HepG2 (cell line): ENCODE measurements around the gene CRLF1. TPM values are rescaled to one million over a fixed set of nuclear protein-coding genes. Genes with fewer than 3 reads are reported as not detected.

Experiments used
- EED ChIP-seq: sonication (generic); formaldehyde crosslinking; IDR thresholded peaks from 2 replicates; pipeline ENCODE4 v1.5.0; 2020; ENCODE audit warnings: mild to moderate bottlenecking, missing genetic modification reagents
- HMGXB4 ChIP-seq, 2 experiments: sonication (generic) in 1 of 2; formaldehyde crosslinking in 1 of 2; IDR thresholded peaks; 2 replicates each; pipeline versions ENCODE4 v1.4.0 to v1.6.1; 2018 to 2020; ENCODE audit warnings: missing genetic modification reagents in 2 of 2, borderline replicate concordance in 1 of 2, low read depth in 1 of 2, mild to moderate bottlenecking in 1 of 2, missing biosample characterization in 1 of 2
- MYC ChIP-seq: sonication (generic); formaldehyde crosslinking; IDR thresholded peaks from 2 replicates; pipeline ENCODE4 v1.9.0; 2021; ENCODE audit warnings: missing genetic modification reagents, borderline replicate concordance
- NR2F6 ChIP-seq, 2 experiments: IDR thresholded peaks; 2 replicates each; pipeline ENCODE4 v1.6.1; 2016; ENCODE audit warnings: antibody characterized with exemption in 1 of 2, mild to moderate bottlenecking in 1 of 2
- PBX3 ChIP-seq: sonication (generic); formaldehyde crosslinking; IDR thresholded peaks from 2 replicates; pipeline ENCODE4 v1.8.1; 2023; ENCODE audit warnings: missing genetic modification reagents, inconsistent platforms, borderline replicate concordance
- POGZ ChIP-seq: sonication (generic); formaldehyde crosslinking; IDR thresholded peaks from 2 replicates; pipeline ENCODE4 v1.4.0; 2020; ENCODE audit warnings: mild to moderate bottlenecking, missing genetic modification reagents
- SOX6 ChIP-seq, 2 experiments: fragments of 450-650 bp in 1 of 2; sonication (generic) in 1 of 2; formaldehyde crosslinking in 1 of 2; IDR thresholded peaks; 2 replicates each; pipeline versions ENCODE4 v1.4.0 to v1.6.1; 2017 to 2020; ENCODE audit warnings: antibody characterized with exemption in 1 of 2, mild to moderate bottlenecking in 1 of 2, missing genetic modification reagents in 1 of 2
- SRY ChIP-seq: sonication (generic); formaldehyde crosslinking; IDR thresholded peaks from 2 replicates; pipeline ENCODE4 v1.8.0; 2022; ENCODE audit warnings: mild to moderate bottlenecking, missing genetic modification reagents
- U2AF2 ChIP-seq: fragments of 200-400 bp; formaldehyde crosslinking; IDR thresholded peaks from 2 replicates; pipeline ENCODE4 v1.6.1; 2017; ENCODE audit warnings: low read depth, mild to moderate bottlenecking, low read length
- ZFP36 ChIP-seq: fragments of 150-350 bp; IDR thresholded peaks from 2 replicates; pipeline ENCODE4 v1.6.1; 2018; ENCODE audit warnings: borderline replicate concordance, low read length, low read depth; ENCODE audit not compliant: partially characterized antibody
- ZNF10 ChIP-seq: sonication (generic); formaldehyde crosslinking; IDR thresholded peaks from 2 replicates; pipeline ENCODE4 v1.4.0; 2020; ENCODE audit warnings: mild to moderate bottlenecking, low read depth, missing genetic modification reagents, borderline replicate concordance
- ZNF275 ChIP-seq: sonication (generic); formaldehyde crosslinking; IDR thresholded peaks from 2 replicates; pipeline ENCODE4 v1.8.0; 2022; ENCODE audit warnings: missing genetic modification reagents, mild to moderate bottlenecking, inconsistent platforms, borderline replicate concordance
- ZNF431 ChIP-seq: sonication (generic); formaldehyde crosslinking; IDR thresholded peaks from 2 replicates; pipeline ENCODE4 v1.9.0; 2022; ENCODE audit warnings: missing genetic modification reagents, low read depth, mild to moderate bottlenecking, borderline replicate concordance
- ZNF513 ChIP-seq: sonication (generic); formaldehyde crosslinking; conservative IDR thresholded peaks from 2 replicates; pipeline ENCODE4 v1.5.0; 2020; ENCODE audit warnings: missing genetic modification reagents
- ZNF629 ChIP-seq: sonication (generic); formaldehyde crosslinking; conservative IDR thresholded peaks from 2 replicates; pipeline ENCODE4 v1.5.0; 2020; ENCODE audit warnings: missing genetic modification reagents
- ZNF687 ChIP-seq: sonication (generic); formaldehyde crosslinking; IDR thresholded peaks from 2 replicates; pipeline ENCODE4 v1.5.1; 2020; ENCODE audit warnings: mild to moderate bottlenecking, missing genetic modification reagents, moderate library complexity
- ZNF740 ChIP-seq: sonication (generic); formaldehyde crosslinking; IDR thresholded peaks from 2 replicates; pipeline ENCODE4 v1.4.0; 2020; ENCODE audit warnings: missing genetic modification reagents
- polyA plus RNA-seq, 8 experiments: library from polyadenylated mRNA; depleted of rRNA in 3 of 8; stranded (reverse) in 7 of 8; unstranded in 1 of 8; fragments of >200 nt; fragmentation: Illumina TruSeq in 4 of 8; extraction: Trizol in 4 of 8; gene quantifications; 2 replicates each; pipeline versions ENCODE4 v1.2.1 to v1.2.3, GENCODE V29; 2011 to 2016; ENCODE audit warnings: low read depth in 4 of 8, missing spikeins in 1 of 8, mixed read lengths in 1 of 8; ENCODE audit not compliant: insufficient read depth in 1 of 8
- total RNA-seq, 5 experiments: library from RNA; depleted of rRNA; stranded (reverse); fragments of >200 nt; fragmentation: Illumina TruSeq; extraction: Trizol; gene quantifications; 2 replicates each; pipeline ENCODE4 v1.2.3, GENCODE V29; 2016; ENCODE audit warnings: low read depth in 1 of 5

CRLF1 gene
- total and polyA plus RNA-seq, 2 of the 13 experiments (the other 11 are each of a cell fraction or from before 2014, with no cell fraction given) = 217 to 296 TPM

GRCh38 chr19:18605546-18606280 is 886 bp downstream of the CRLF1 start (continued):
- TF ChIP-seq PBX3 (CRISPR knock-in tag) (no peak), ZNF10 (CRISPR knock-in tag) (no peak), NR2F6 (IDR thresholded peaks at IDR 0.05) (no peak), NR2F6 (CRISPR knock-in tag; IDR thresholded peaks at IDR 0.05) (no peak), POGZ (CRISPR knock-in tag) (no peak), ZNF275 (CRISPR knock-in tag) (no peak), ZNF687 (peak; percentile 70), MYC (CRISPR knock-in tag) (peak; percentile 89), SRY (no peak), ZNF740 (CRISPR knock-in tag) (peak; percentile 46; the same call in 1 of the 2 replicates), ZNF513 (CRISPR knock-in tag) (no peak), ZNF629 (CRISPR knock-in tag) (no peak), ZFP36 (no peak), ZNF431 (CRISPR knock-in tag) (no peak), EED (CRISPR knock-in tag) (no peak), HMGXB4 (CRISPR knock-in tag; IDR thresholded peaks at IDR 0.05; ENCODE audit: borderline replicate concordance in 1 of 2, low read depth in 1 of 2) (peak in 1 of 2 experiments; percentile 48; a peak in 1 of 4 replicates), SOX6 (IDR thresholded peaks at IDR 0.05) (no peak), SOX6 (CRISPR knock-in tag; IDR thresholded peaks at IDR 0.05) (no peak), U2AF2 (no peak)
